Body of pancreas (tissue), 4 donors: ENCODE data around the gene NT5C2. TPM values are rescaled to one million over a fixed set of nuclear protein-coding genes. Genes with fewer than 3 reads are reported as not detected.
"Not testable (repeated sequence)": the region's sequence is repeated elsewhere in the genome, so short reads cannot be mapped to it uniquely, and the experiment has no call there.

Source experiments
- ATAC-seq: fragments of 150-250 bp; one replicate; pipeline ENCODE4 v1.9.1; 2016
- DNase-seq, 4 donors: peaks; one replicate each; pipeline ENCODE4 v3.0.0-alpha.2; 2019
- H3K27ac ChIP-seq, 4 donors: fragments of 200-600 bp; sonication (generic); 1 replicate in 3 of 4; 2 replicates in 1 of 4; pipeline versions ENCODE4 v1.5.1 to v1.6.1; 2016 to 2019; ENCODE audit warnings: mild to moderate bottlenecking in 1 of 4, mixed read lengths in 1 of 4, moderate library complexity in 1 of 4
- H3K27me3 ChIP-seq, 2 donors: fragments of 200-600 bp; sonication (generic); one replicate each; pipeline ENCODE4 v1.6.0; 2016; ENCODE audit warnings: mild to moderate bottlenecking in 1 of 2
- H3K36me3 ChIP-seq, 2 donors: fragments of 200-600 bp; sonication (generic); replicated peaks in 1 of 2; 2 replicates each; pipeline ENCODE4 v1.5.1; 2016; ENCODE audit warnings: low read depth in 2 of 2; ENCODE audit not compliant: insufficient read depth in 1 of 2
- H3K4me1 ChIP-seq: fragments of 200-600 bp; sonication (generic); one replicate; pipeline ENCODE4 v1.6.0; 2016
- H3K4me3 ChIP-seq, 2 donors: fragments of 200-600 bp; sonication (generic); 1 replicate in 1 of 2; 2 replicates in 1 of 2; pipeline ENCODE4 v1.5.1; 2016 to 2019
- H3K9me3 ChIP-seq, 3 donors: fragments of 200-600 bp; sonication (generic); 1 replicate in 2 of 3; 2 replicates in 1 of 3; pipeline ENCODE4 v1.5.1; 2016
- CTCF ChIP-seq, 7 experiments: fragments of 450-650 bp in 4 of 7; fragments of 200-600 bp in 3 of 7; sonication (generic) in 3 of 7; IDR thresholded peaks; one replicate each; pipeline ENCODE4 v1.5.1; 2016 to 2019; ENCODE audit warnings: antibody characterized with exemption in 7 of 7
- POLR2A ChIP-seq, 3 donors: fragments of 450-650 bp; IDR thresholded peaks; one replicate each; pipeline ENCODE4 v1.6.1; 2016; ENCODE audit warnings: antibody characterized with exemption in 3 of 3, mild to moderate bottlenecking in 2 of 3
- WGBS, 2 donors: methylation state at CpG; one replicate each; pipeline ENCODE4 v1.1.5; 2017; 5-methylcytosine and 5-hydroxymethylcytosine counted together
- intact Hi-C: fragments of 100-400 bp; cut with DNase I; formaldehyde crosslinking; loops from one replicate; pipeline ENCODE4 v1.15.1; 2023
- total RNA-seq, 2 donors: library from RNA; depleted of rRNA; stranded (reverse); fragments of >200 nt; gene quantifications; one replicate each; pipeline ENCODE4 v1.1.0, GENCODE V29; 2016

Gene NT5C2
- total RNA-seq, 2 donors from 2014 or later, result 32.0 to 43.1 TPM

- H3K9me3 ChIP-seq, result no peaks in the 10 kb centered on the region
- intact Hi-C loops, result no loop called here
- H3K4me3 ChIP-seq, result no peak overlapping the region
- no peak for ATAC-seq
- H3K27ac ChIP-seq, result peak overlapping the region in 2 of 4 donors; percentile 4 to 75
- no peaks in the 10 kb centered on the region for H3K27me3 ChIP-seq
- peaks cover 60% of the 10 kb centered on the region for H3K4me1 ChIP-seq
- WGBS, 2 donors, result 73 to 86% methylated on average over 6 of the region's 6 CpGs
- DNase-seq, result no peak
- no peaks in the 10 kb centered on the region for H3K36me3 ChIP-seq
- TF ChIP-seq POLR2A (IDR thresholded peaks at IDR 0.05) (no peak), CTCF (IDR thresholded peaks at IDR 0.05) (no peak)
Measured at GRCh38 chr10:103186128-103186527, 6.9 kb downstream of the NT5C2 start.

- TF ChIP-seq POLR2A (IDR thresholded peaks at IDR 0.05) (no peak), CTCF (IDR thresholded peaks at IDR 0.05) (no peak)
- DNase-seq (no peak), ATAC-seq (peak; percentile 76)
- no peak overlapping the region for H3K4me3 ChIP-seq
- peak overlapping the region in 3 of 4 donors; percentile 51 to 75 (median 57) for H3K27ac ChIP-seq
- peaks cover 57% of the 10 kb centered on the region for H3K4me1 ChIP-seq
- H3K36me3 ChIP-seq, result peaks cover 0 to 2% of the 10 kb centered on the region in 2 donors
- 4 to 9% methylated on average over 3 of the region's 3 CpGs for WGBS, 2 donors
- no peaks in the 10 kb centered on the region for H3K27me3 ChIP-seq
- no peaks in the 10 kb centered on the region for H3K9me3 ChIP-seq
- intact Hi-C loops, result no loop called here
Measured at GRCh38 chr10:103184615-103185014, 8.5 kb downstream of the NT5C2 start.

- H3K4me3 ChIP-seq, H3K9me3 ChIP-seq, H3K27me3 ChIP-seq, H3K36me3 ChIP-seq, intact Hi-C loops: not testable (repeated sequence)
- peak; percentile 77 for ATAC-seq
- H3K4me1 ChIP-seq, result peaks cover 57% of the 10 kb centered on the region
- 57 to 68% methylated on average over 9 to 12 of the region's 12 CpGs for WGBS, 2 donors
- peak in 2 of 4 donors; percentile 30 to 42 for DNase-seq
- peak overlapping the region in 3 of 4 donors; percentile 51 to 75 (median 57) for H3K27ac ChIP-seq
- peak in 1 of 7 experiments; percentile 11 for TF ChIP-seq CTCF (IDR thresholded peaks at IDR 0.05)
Measured at GRCh38 chr10:103183991-103184451, 9.1 kb downstream of the NT5C2 start.

- ATAC-seq, result no peak
- TF ChIP-seq CTCF (IDR thresholded peaks at IDR 0.05), result no peak
- no peak for TF ChIP-seq POLR2A (IDR thresholded peaks at IDR 0.05)
- peak in 1 of 4 donors; percentile 16 for DNase-seq
- Histone ChIP-seq H3K4me1 (peaks cover 40% of the 10 kb centered on the region), H3K9me3 (no peaks in the 10 kb centered on the region), H3K27ac (peak overlapping the region in 2 of 4 donors; percentile 38 to 42), H3K4me3 (no peak overlapping the region), H3K36me3 (peaks cover 0 to 2% of the 10 kb centered on the region in 2 donors), H3K27me3 (no peaks in the 10 kb centered on the region)
- WGBS, 2 donors, result 78 to 93% methylated on average over 4 of the region's 4 CpGs
- intact Hi-C loops, result no loop called here
Measured at GRCh38 chr10:103181244-103181643, 11.8 kb downstream of the NT5C2 start.

- DNase-seq (no peak), ATAC-seq (no peak)
- 85 to 89% methylated on average over 4 of the region's 4 CpGs for WGBS, 2 donors
- intact Hi-C loops, result no loop called here
- peaks cover 36% of the 10 kb centered on the region for H3K4me1 ChIP-seq
- H3K36me3 ChIP-seq, result peaks cover 0 to 2% of the 10 kb centered on the region in 2 donors
- TF ChIP-seq POLR2A (IDR thresholded peaks at IDR 0.05) (no peak), CTCF (IDR thresholded peaks at IDR 0.05) (no peak)
- no peaks in the 10 kb centered on the region for H3K9me3 ChIP-seq
- H3K27me3 ChIP-seq, result no peaks in the 10 kb centered on the region
- no peak overlapping the region for H3K4me3 ChIP-seq
- no peak overlapping the region for H3K27ac ChIP-seq
Measured at GRCh38 chr10:103180491-103180890, 12.6 kb downstream of the NT5C2 start.
